HepG2 (cell line): ENCODE data around the gene MTR. TPM values are rescaled to one million over a fixed set of nuclear protein-coding genes. Genes with fewer than 3 reads are reported as not detected.

Experiments used
- BORCS8-MEF2B ChIP-seq: sonication (generic); formaldehyde crosslinking; IDR thresholded peaks from 2 replicates; pipeline ENCODE4 v1.8.0; 2022; ENCODE audit warnings: mild to moderate bottlenecking, missing genetic modification reagents
- DZIP1 ChIP-seq: sonication (generic); formaldehyde crosslinking; IDR thresholded peaks from 2 replicates; pipeline ENCODE4 v1.5.0; 2020; ENCODE audit warnings: mild to moderate bottlenecking, missing genetic modification reagents
- NFE2L2 ChIP-seq: fragments of 150-350 bp; IDR thresholded peaks from 2 replicates; pipeline ENCODE4 v1.6.1; 2014; ENCODE audit warnings: low read length
- ZBTB25 ChIP-seq: IDR thresholded peaks from 2 replicates; pipeline ENCODE4 v1.6.1; 2018; ENCODE audit warnings: missing genetic modification reagents
- polyA plus RNA-seq, 8 experiments: library from polyadenylated mRNA; depleted of rRNA in 3 of 8; stranded (reverse) in 7 of 8; unstranded in 1 of 8; fragments of >200 nt; fragmentation: Illumina TruSeq in 4 of 8; extraction: Trizol in 4 of 8; gene quantifications; 2 replicates each; pipeline versions ENCODE4 v1.2.1 to v1.2.3, GENCODE V29; 2011 to 2016; ENCODE audit warnings: low read depth in 4 of 8, missing spikeins in 1 of 8, mixed read lengths in 1 of 8; ENCODE audit not compliant: insufficient read depth in 1 of 8
- total RNA-seq, 5 experiments: library from RNA; depleted of rRNA; stranded (reverse); fragments of >200 nt; fragmentation: Illumina TruSeq; extraction: Trizol; gene quantifications; 2 replicates each; pipeline ENCODE4 v1.2.3, GENCODE V29; 2016; ENCODE audit warnings: low read depth in 1 of 5
- TF ChIP-seq, protein P1 (sequence below): sonication (generic); formaldehyde crosslinking; IDR thresholded peaks from 2 replicates; pipeline ENCODE4 v1.4.0; 2020; ENCODE audit warnings: missing genetic modification reagents, mild to moderate bottlenecking, borderline replicate concordance

MTR gene
- total and polyA plus RNA-seq, 2 of the 13 experiments (the other 11 are each of a cell fraction or from before 2014, with no cell fraction given) = 16.3 to 36.1 TPM

- TF ChIP-seq, protein P1, sequence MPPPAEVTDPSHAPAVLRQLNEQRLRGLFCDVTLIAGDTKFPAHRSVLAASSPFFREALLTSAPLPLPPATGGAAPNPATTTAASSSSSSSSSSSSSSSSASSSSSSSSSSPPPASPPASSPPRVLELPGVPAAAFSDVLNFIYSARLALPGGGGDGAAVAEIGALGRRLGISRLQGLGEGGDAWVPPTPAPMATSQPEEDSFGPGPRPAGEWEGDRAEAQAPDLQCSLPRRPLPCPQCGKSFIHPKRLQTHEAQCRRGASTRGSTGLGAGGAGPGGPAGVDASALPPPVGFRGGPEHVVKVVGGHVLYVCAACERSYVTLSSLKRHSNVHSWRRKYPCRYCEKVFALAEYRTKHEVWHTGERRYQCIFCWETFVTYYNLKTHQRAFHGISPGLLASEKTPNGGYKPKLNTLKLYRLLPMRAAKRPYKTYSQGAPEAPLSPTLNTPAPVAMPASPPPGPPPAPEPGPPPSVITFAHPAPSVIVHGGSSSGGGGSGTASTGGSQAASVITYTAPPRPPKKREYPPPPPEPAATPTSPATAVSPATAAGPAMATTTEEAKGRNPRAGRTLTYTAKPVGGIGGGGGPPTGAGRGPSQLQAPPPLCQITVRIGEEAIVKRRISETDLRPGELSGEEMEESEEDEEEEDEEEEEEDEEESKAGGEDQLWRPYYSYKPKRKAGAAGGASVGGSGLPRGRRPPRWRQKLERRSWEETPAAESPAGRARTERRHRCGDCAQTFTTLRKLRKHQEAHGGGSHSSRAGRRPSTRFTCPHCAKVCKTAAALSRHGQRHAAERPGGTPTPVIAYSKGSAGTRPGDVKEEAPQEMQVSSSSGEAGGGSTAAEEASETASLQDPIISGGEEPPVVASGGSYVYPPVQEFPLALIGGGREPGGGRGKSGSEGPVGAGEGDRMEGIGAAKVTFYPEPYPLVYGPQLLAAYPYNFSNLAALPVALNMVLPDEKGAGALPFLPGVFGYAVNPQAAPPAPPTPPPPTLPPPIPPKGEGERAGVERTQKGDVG (CRISPR knock-in tag) = no peak
- no peak for TF ChIP-seq NFE2L2
- no peak for TF ChIP-seq BORCS8-MEF2B
- TF ChIP-seq DZIP1 (CRISPR knock-in tag) = no peak
- no peak for TF ChIP-seq ZBTB25
Observed at GRCh38 chr1:236821091-236821627, 26.1 kb downstream of the MTR start (continued).
